NCI-H226 (cell line): Measurements from ENCODE around the gene ZNF620.
"Not testable (repeated sequence)": the region's sequence is repeated elsewhere in the genome, so short reads cannot be mapped to it uniquely, and the experiment has no call there.

Source experiments
- DNase-seq: peaks from one replicate; pipeline ENCODE4 v3.0.0-alpha.2; 2015

The ZNF620 gene

DNA sequence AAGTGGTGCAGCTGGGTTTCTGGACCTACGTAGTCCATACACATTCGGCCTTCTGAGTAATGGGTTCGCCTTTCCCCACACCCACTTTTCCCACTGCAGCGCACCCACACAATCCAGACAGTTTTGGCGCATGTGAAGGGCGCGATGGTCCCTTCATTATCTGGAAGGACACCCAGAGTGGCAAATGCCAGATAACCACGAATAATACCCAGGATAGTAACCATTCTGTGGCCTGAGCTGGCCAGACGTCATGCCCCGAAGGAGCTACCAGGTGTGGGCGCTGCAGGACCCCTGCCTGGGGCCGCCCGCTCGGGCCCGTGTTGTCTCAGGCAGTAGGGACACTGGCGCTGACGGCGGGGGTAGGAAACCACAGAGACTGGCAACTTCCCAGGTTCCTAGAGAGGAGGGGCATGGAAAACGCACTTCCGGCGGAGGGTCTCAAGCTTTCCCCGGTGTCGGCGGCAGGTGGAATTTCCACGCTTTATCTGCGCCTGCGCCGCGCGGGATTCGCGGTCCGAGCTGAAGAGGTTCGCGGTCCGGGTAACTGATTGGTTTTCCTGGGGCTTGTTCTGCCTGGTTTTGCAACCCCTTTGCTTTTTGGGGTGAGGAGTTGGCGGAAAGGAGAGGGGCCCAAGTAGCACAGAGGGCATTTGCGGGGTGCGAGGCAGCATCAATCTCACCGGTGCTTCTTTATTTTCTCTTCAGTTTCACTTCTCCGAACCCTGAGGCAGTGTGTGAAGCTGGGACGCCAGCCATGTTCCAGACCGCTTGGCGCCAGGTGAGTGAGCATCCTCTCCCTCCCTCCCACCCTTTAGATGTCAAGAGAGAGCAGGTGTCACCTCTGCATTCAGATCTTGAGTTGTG, at the start of gene ZNF620:
TSS of gene ZNF620 (plus strand) at position 441 of the 864 bp plus-strand sequence. CDS start at position 755, 314 bp downstream.
- peak; percentile 32 for DNase-seq

- DNase-seq = no peak
Observed at GRCh38 chr3:40456279-40456939, 49.4 kb upstream of the ZNF620 start.

GRCh38 chr3:40456940-40457823, 48.7 kb upstream of the ZNF620 start, which contains the start of gene RPL14:
Gene RPL14 (plus strand): TSS chr3:40457339. CDS start chr3:40457472, 133 bp downstream.
- peak; percentile 95 for DNase-seq

GRCh38 chr3:40458473-40458872, 47.4 kb upstream of the ZNF620 start:
- no peak for DNase-seq

- DNase-seq = not testable (repeated sequence)
Observed at GRCh38 chr3:40460481-40460880, 45.4 kb upstream of the ZNF620 start.

- no peak for DNase-seq
Observed at GRCh38 chr3:40461161-40461560, 44.7 kb upstream of the ZNF620 start.

DNA sequence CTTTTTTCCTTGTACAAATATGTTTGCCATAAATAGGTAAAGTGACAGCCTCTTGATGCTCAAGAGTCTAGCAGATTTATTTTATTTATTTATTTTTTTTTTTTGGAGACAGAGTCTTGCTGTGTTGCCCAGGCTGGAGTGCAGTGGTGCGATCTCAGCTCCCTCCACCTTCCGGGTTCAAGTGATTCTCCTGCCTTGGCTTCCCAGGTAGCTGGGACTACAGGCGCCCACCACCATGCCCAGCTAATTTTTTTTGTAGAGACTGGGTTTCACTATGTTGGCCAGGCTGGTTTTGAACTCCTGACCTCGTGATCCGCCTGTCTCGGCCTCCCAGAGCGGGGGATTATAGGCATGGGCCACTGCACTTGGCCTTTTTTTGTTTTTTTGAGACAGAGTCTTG, 43.0 kb upstream of the ZNF620 start:
- DNase-seq = not testable (repeated sequence)

- no peak for DNase-seq
Observed at GRCh38 chr3:40463579-40463978, 42.3 kb upstream of the ZNF620 start.

DNA sequence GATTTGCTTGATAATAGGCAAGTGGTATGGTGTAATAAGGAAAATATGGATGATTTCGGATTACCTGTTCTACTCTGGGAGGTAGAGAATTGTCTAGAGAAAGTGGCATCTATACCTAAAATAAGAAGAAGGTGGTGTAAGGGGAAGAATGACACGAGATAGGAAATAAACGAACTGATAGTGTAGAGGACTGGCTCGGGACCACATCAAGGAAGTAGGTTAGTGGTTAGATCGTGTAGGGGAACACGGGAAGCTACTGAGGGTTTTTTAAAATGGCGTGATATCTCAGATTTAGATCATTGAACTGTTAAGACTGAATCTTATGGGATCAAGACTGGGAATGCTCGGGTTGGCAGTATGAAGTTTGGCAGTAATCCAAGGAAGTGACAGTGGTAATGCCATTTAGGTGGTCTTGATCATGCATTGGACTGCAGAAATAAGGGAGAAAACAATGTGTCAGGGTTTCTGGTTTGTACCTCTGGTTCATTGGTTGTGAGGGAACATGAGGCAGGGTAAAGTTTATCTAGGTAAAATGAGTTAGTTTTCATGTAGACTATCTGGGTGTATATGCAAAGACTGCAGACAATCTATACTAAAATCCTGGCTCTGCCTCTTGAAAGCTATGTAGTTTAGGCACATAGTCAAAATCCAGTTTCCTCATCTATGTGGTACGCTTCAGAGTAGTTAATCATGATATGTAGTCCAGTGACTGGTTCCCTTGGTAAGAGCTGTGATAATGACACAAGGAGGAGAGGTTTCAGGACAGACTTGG, 41.3 kb upstream of the ZNF620 start:
- no peak for DNase-seq

- DNase-seq = no peak
Observed at GRCh38 chr3:40465111-40465407, 40.8 kb upstream of the ZNF620 start.

DNA sequence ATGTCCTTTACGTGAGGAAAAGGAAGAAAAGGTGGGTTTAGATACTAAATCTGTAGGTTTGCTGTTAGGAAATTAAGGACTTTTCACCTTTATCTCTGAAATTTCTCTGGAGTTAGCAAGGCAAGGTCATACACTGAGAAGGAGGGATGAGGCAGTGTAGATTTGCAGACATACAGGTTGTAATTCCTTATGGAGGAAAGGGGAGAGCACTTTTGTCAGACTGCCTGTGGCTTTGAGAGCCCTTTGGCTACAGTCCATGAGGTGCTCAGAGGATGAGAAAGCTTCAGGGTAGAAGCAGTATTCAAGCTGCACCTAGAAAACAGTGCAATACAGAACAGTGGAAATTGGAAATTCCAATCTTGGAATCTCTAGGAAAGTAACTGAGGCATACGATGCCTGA, 40.4 kb upstream of the ZNF620 start:
- DNase-seq = no peak

GRCh38 chr3:40468018-40468417, 37.8 kb upstream of the ZNF620 start:
- no peak for DNase-seq

GRCh38 chr3:40470701-40471100, 35.1 kb upstream of the ZNF620 start:
- DNase-seq = no peak

DNA sequence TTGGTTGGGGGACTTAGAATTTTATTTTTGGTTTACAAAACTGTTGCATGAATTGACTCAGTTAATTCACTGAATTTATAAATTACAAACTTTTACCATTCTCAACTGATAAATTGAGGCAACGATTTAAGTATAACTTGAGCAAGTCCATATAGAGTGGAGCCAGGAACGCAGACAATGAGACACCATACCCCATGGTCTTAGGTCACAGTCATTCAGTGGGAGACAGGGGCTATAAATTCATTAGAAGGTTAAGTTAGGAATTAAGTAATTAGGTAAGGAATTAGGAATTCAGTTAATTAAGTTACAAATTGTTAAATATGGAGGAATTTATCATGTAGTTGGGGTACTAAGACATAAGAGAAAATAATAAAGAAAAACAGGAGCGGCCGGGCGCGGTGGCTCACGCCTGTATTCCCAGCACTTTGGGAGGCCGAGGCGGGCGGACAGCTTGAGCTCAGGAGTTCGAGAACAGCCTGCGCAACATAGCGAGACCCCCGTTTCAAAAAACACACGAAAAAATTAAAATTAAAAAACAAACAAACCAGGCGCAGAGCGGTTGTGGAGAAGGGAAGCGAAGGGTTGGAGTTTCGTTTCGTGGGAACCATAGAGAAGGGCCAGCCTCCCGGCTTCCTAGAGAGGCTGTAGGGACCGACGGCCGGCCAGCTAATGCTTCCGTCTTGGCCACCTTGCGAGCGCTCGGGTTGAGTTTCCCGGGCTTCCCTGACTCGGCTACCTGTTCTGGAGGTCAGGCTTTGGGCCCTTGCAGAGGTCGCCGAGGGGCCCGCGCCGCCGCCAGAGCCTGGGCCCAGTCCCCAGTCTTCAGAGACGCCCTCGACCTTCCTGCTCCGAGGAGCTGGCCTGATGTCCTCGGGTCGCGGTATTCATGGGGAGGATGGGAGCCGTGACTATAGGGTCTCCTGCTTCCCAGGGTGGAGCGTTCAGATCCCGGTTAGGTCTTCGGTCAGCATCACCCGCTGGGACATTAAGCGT, 29.1 kb upstream of the ZNF620 start, which contains the start of gene ZNF619:
TSS of gene ZNF619 (plus strand) at position 645 of the 993 bp plus-strand sequence. CDS start 858 bp downstream, outside the sequence.
- peak; percentile 63 for DNase-seq

GRCh38 chr3:40477666-40478065, 28.2 kb upstream of the ZNF620 start:
- DNase-seq = no peak

- DNase-seq = no peak
Observed at GRCh38 chr3:40487172-40487571, 18.7 kb upstream of the ZNF620 start.

- peak; percentile 10 for DNase-seq
Observed at GRCh38 chr3:40490916-40491315, 14.9 kb upstream of the ZNF620 start.

- no peak for DNase-seq
Observed at GRCh38 chr3:40494698-40495097, 11.1 kb upstream of the ZNF620 start.

DNA sequence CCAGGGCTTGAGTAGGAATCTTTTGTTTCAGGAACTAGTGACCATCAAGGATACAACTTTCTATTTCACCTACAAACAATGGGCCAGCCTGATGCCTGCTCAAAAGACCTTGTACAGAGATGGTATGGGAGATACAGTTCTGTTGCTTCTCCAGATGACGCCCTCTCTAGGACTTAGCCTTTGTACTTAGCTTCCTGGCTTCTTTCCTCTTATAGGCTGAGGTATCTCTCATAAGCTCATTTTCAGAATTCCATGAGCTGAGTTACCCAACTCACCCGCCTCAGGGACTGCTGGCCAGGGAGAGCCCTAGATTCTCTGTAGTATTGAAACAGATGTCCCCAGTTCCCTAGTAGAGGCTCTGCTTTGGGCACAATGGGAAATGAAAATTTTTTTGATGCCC, 8.6 kb upstream of the ZNF620 start:
- no peak for DNase-seq

DNA sequence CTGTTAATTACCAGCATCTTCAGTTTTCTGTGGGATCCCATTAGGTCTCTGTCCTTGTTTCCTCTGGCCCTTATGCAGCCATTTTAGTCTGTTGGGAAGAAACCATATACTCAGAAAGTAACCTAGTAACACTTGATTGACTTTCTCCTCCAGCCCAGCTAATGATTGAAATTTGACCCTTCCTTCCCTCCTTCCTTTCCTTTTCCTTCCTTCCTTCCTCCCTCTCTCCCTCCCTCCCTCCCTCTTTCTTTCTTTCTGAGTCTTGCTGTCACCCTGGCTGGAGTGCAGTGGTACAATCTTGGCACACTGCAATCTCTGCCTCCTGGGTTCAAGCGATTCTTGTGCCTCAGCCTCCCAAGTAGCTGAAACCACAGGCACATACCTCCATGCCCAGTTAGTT, 5.9 kb upstream of the ZNF620 start:
- no peak for DNase-seq

DNA sequence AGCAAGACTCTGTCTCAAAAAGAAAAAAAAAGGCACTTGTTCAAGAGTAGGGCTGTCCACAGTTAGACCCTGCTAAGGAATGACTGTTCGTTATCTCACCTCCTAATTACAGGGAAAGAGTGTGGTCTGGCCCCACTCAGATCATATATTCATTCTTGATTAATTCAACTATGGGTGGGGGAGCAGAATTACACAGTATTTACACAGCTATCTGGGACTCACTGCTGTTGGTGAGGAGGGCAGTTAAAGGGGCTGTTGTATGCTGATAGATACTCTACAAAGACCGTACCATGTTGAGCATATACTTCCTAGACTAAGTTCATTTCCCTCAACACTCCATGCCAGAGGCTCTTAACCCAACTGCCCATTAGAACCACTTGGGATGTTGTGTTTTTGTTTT, 3.8 kb upstream of the ZNF620 start:
- no peak for DNase-seq
